ENCODE measurements around the gene PIRT.

The PIRT gene

GRCh38 chr17:10792151-10792550 lies 45.7 kb downstream of the PIRT start:
- Histone ChIP-seq H3K9me3 (replicated peaks; ENCODE audit: insufficient read depth, low read length) (no peaks in the 10 kb centered on the region), H3K4me1 (ENCODE audit: low read length) (no peaks in the 10 kb centered on the region), H3K9me2 (replicated peaks; ENCODE audit: insufficient read depth, low read length) (no peaks in the 10 kb centered on the region), H3K9ac (ENCODE audit: low read length) (no peak overlapping the region), H3K79me2 (ENCODE audit: low read length) (no peaks in the 10 kb centered on the region), H3K4me3 (ENCODE audit: low read length) (no peak overlapping the region), H3F3A (ENCODE audit: insufficient read depth, low read length) (no peaks in the 10 kb centered on the region), H4K20me1 (ENCODE audit: insufficient read depth, low read length) (no peaks in the 10 kb centered on the region), H3K27me3 (replicated peaks; ENCODE audit: insufficient read depth, low read length) (no peaks in the 10 kb centered on the region), H3K36me3 (replicated peaks; ENCODE audit: insufficient read depth, low read length) (no peaks in the 10 kb centered on the region), H2AFZ (ENCODE audit: low read length) (no peak overlapping the region), H3K4me2 (ENCODE audit: low read depth, low read length) (no peak overlapping the region), H3K27ac (ENCODE audit: low read length) (no peak overlapping the region)
- TF ChIP-seq EZH2 (optimal IDR thresholded peaks at IDR 0.05; ENCODE audit: low read depth, low read length), result no peak
- TF ChIP-seq CTCF (IDR thresholded peaks at IDR 0.05; ENCODE audit: low read length), result no peak
- no peak for TF ChIP-seq EZH2phosphoT487 (IDR thresholded peaks at IDR 0.05; ENCODE audit: low read length)
- DNase-seq, result no peak

- no peak for TF ChIP-seq EZH2 (optimal IDR thresholded peaks at IDR 0.05; ENCODE audit: low read depth, low read length)
- Histone ChIP-seq H4K20me1 (ENCODE audit: insufficient read depth, low read length) (no peaks in the 10 kb centered on the region), H2AFZ (ENCODE audit: low read length) (no peak overlapping the region), H3K4me1 (ENCODE audit: low read length) (no peaks in the 10 kb centered on the region), H3K27ac (ENCODE audit: low read length) (no peak overlapping the region), H3K4me2 (ENCODE audit: low read depth, low read length) (no peak overlapping the region), H3K4me3 (ENCODE audit: low read length) (no peak overlapping the region), H3F3A (ENCODE audit: insufficient read depth, low read length) (no peaks in the 10 kb centered on the region), H3K9me2 (replicated peaks; ENCODE audit: insufficient read depth, low read length) (no peaks in the 10 kb centered on the region), H3K9ac (ENCODE audit: low read length) (no peak overlapping the region), H3K9me3 (replicated peaks; ENCODE audit: insufficient read depth, low read length) (no peaks in the 10 kb centered on the region), H3K36me3 (replicated peaks; ENCODE audit: insufficient read depth, low read length) (no peaks in the 10 kb centered on the region), H3K27me3 (replicated peaks; ENCODE audit: insufficient read depth, low read length) (no peaks in the 10 kb centered on the region), H3K79me2 (ENCODE audit: low read length) (no peaks in the 10 kb centered on the region)
- DNase-seq, result no peak
These were observed 47.1 kb downstream of the PIRT start for GRCh38 chr17:10790491-10791401.

- Histone ChIP-seq H3K27ac (ENCODE audit: low read length) (no peak overlapping the region), H3K4me2 (ENCODE audit: low read depth, low read length) (no peak overlapping the region), H3K9ac (ENCODE audit: low read length) (no peak overlapping the region)
These were observed 48.1 kb downstream of the PIRT start for GRCh38 chr17:10789694-10790271.

More at GRCh38 chr17:10789694-10790271, 48.1 kb downstream of the PIRT start:
- H3K4me1 ChIP-seq (ENCODE audit: low read length), result no peaks in the 10 kb centered on the region
- no peaks in the 10 kb centered on the region for H3K9me2 ChIP-seq (replicated peaks; ENCODE audit: insufficient read depth, low read length)
- H3K9me3 ChIP-seq (replicated peaks; ENCODE audit: insufficient read depth, low read length), result no peaks in the 10 kb centered on the region
- no peaks in the 10 kb centered on the region for H3K36me3 ChIP-seq (replicated peaks; ENCODE audit: insufficient read depth, low read length)
- TF ChIP-seq EZH2 (optimal IDR thresholded peaks at IDR 0.05; ENCODE audit: low read depth, low read length) (no peak), CTCF (IDR thresholded peaks at IDR 0.05; ENCODE audit: low read length) (no peak), EZH2phosphoT487 (IDR thresholded peaks at IDR 0.05; ENCODE audit: low read length) (no peak)
- no peaks in the 10 kb centered on the region for H3K27me3 ChIP-seq (replicated peaks; ENCODE audit: insufficient read depth, low read length)
- no peak overlapping the region for H3K4me3 ChIP-seq (ENCODE audit: low read length)
- no peaks in the 10 kb centered on the region for H3K79me2 ChIP-seq (ENCODE audit: low read length)
- DNase-seq, result no peak
- no peak overlapping the region for H2AFZ ChIP-seq (ENCODE audit: low read length)
- H3F3A ChIP-seq (ENCODE audit: insufficient read depth, low read length), result no peaks in the 10 kb centered on the region
- H4K20me1 ChIP-seq (ENCODE audit: insufficient read depth, low read length), result no peaks in the 10 kb centered on the region
